Uterus (tissue), 2 donors: Measurements from ENCODE around the gene LRP10.

ENCODE experiments used
- CTCF ChIP-seq, 4 experiments: fragments of 200-600 bp in 2 of 4; fragments of 450-650 bp in 2 of 4; sonication (generic) in 2 of 4; IDR thresholded peaks; one replicate each; pipeline ENCODE4 v1.5.1; 2016 to 2019; ENCODE audit warnings: antibody characterized with exemption in 4 of 4, mild to moderate bottlenecking in 2 of 4, moderate library complexity in 1 of 4
- POLR2A ChIP-seq, 2 donors: fragments of 450-650 bp; IDR thresholded peaks; one replicate each; pipeline ENCODE4 v1.6.1; 2016; ENCODE audit warnings: antibody characterized with exemption in 2 of 2, mild to moderate bottlenecking in 1 of 2, moderate library complexity in 1 of 2

DNA sequence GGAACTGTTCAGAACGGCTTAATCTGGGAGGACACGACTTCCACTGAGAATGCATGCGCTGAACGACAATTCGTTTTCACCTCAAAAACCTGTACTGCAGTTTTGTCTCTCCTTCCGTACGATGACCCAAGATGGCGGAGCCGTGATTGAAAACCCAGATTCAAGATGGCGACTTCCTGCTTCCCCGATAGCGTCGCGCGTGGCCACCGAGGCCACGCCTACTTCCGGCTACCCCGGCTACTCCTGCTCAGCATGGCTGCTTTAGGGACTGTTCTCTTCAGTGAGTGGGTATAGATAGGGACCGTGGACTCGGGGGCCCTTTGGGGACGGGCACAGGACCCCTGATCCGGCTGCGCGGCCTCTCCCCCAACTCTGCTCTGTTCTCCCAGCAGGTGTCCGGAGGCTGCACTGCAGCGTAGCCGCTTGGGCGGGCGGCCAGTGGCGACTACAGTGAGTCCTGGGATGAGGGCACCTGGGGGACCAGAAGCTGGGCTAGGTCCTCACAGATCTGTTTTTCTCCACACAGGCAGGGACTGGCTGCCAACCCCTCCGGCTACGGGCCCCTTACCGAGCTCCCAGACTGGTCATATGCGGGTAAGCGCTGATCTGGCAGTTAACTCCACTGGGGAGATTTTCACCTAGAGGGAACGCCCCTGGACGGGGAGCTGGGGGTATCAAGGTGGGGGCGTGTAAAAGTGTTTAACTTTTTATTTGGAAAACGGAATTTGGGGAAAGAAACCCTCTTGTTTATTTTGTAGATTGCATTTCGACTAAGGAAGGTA is 41.7 kb upstream of the LRP10 start, which contains the start of gene MRPL52:
- TF ChIP-seq CTCF (IDR thresholded peaks at IDR 0.05) (peak in 1 of 4 experiments; percentile 14), POLR2A (IDR thresholded peaks at IDR 0.05) (no peak)
